Colon (tissue), 2 donors: Measurements from ENCODE around the gene GPALPP1.
A peak's percentile ranks its signal among the peaks of the same experiment; 100 is the strongest.
"Not testable (repeated sequence)": the region's sequence is repeated elsewhere in the genome, so short reads cannot be mapped to it uniquely, and the experiment has no call there.

ENCODE experiments used
- FAIRE-seq: peaks from 2 replicates; lab custom pipeline; 2012; peaks lifted over from hg19 to GRCh38; lab: Jason Lieb, UNC
- donor health status: control.
- donor health status: control.

Gene GPALPP1

DNA sequence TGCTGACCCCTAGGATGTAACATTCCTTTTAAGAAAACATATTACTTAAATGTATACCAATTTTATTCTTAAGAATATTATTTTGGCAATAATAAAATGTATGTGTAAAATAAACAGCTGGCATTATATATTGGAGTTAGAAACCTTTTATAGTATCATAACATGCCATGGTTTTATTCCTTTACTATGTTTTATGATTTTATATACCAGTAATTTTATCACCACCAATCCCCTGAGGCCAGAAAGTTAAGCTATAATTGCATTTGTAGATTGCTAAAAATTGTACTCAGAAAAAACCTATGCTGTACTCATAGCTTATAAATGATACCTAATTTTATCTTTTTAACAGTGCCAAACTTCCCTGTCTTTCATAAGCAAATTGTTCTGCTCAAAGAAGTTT, 17.9 kb downstream of the GPALPP1 start:
- FAIRE-seq: peak; percentile 61

DNA sequence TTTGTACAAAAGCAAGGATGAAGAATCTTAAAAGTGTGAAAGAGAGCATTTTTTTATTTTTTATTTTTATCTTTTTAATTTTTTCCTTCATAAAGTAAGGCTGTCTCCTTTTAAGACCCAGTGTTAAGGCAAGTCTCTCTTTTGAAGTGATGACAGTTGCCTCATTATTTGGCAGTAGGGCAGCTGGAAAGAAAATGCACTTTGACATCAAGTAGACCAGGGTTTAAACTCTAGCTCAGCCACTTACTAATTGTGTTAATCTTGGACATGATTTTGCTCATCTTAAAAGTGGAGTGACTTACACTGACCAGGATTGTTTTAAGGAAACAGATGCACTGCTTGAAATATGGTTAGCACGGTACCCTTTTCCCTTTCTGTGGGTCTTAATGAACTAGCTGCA, 18.5 kb downstream of the GPALPP1 start:
- FAIRE-seq: no peak

DNA sequence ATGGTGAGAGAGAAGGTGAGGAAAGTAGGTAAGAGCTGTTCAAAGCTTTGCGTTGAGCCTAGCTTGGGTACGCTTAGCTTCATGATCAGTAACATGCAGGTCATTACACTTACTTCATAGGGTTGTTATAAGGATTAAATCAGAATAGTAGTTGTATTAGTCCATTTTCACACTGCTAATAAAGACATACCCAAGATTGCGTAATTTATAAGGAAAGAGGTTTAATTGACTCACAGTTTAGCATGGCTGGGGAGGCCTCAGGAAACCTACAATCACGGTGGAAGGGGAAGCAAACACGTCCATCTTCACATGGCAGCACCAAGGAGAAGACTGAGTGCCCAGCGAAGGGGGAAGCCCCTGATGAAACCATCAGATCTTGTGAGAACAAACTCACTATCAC, 21.9 kb downstream of the GPALPP1 start:
- no peak for FAIRE-seq

DNA sequence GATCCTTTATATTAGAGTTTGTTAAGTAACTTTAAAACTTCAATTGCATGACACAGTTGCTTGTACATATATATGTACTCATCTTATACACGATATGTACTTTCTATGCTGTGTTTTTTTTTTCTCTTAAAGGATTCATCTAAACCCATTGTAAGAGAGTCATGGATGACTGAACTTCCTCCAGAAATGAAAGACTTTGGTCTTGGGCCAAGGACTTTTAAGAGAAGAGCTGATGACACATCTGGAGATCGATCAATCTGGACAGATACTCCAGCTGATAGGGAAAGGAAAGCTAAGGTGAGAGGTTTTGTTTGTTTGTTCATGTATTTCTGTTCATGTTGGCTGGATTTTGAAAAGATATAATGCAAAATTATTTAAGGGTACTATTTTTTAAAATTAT, 26.0 kb downstream of the GPALPP1 start:
- no peak for FAIRE-seq

DNA sequence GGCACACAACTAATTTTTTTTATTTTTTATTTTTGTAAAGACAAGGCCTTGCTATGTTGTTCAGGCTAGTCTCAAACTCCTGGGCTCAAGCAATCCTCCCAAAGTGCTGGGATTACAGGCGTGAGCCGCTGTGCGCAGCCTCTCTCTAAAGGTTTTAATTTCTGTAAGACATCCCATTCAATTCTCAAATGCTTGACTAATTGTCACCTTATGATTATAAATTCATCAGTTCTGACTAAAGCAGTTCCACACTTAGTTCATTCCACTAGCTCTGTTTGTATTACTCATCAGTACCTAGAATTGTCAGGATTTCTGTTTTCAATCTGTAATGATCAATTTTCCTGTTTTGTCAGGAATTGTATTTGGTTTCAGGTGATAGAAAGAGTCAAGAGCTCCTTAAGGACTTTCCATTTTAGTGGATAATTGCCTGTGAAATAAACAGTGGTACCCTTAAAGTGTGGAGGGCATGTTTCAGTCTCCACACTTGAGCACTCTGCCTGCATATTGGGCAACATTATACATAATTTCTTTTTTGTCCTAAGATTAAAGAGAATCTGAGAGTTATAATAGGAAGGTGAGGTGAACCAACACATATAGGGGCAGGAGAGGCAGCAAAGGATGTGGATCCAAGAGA, 27.6 kb downstream of the GPALPP1 start:
- FAIRE-seq: no peak

DNA sequence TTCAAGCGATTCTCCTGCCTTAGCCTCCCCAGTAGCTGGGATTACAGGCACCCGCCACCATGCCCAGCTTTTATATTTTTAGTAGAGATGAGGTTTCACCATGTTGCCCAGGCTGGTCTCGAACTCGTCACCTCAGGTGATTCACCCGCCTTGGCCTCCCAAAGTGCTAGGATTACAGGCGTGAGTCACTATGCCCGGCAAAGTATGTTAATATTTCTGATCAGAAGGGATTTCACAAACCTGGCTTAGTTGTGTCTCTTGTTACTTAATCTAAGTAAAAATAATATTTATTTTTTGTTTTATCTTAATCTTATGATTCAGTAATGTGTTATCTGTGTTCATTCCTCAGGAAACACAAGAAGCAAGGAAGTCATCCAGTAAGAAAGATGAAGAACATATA, 30.6 kb downstream of the GPALPP1 start:
- FAIRE-seq: not testable (repeated sequence)

DNA sequence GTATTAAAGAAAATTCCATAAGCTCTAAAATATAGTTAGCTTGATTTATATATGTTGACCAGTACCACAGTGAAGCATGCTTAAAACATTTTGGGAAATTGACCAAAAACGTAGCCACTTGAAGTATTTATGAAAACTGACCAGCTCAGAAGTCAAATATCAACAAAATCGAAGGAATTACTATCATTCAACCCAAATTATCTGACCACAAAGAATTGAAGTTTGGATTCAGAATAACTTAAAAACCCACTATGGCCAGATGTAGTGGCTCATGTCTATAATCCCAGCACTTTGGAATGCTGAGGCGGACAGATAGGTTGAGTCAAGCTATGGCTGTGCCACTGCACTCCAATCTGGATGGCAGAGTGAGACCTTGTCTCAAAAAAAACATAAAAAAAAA, 31.9 kb downstream of the GPALPP1 start:
- FAIRE-seq: no peak

DNA sequence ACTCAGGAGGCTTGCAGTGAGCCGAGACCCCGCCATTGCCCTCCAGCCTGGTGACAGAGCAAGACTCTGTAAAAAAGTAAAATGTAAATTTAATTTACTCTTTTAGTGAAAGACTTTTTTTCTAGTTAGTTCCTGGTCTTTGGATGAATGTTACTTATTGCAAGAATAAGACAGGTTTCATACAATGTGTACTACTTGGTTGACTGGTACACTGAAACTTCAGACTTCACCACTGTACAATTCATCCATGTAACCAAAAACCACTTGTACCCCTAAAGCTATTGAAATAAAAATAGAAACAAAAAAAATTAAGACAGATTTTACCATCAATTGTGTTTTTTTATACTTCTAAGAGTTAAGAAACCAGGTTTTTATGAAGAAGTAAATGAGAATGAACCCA, 35.5 kb downstream of the GPALPP1 start:
- FAIRE-seq: no peak

DNA sequence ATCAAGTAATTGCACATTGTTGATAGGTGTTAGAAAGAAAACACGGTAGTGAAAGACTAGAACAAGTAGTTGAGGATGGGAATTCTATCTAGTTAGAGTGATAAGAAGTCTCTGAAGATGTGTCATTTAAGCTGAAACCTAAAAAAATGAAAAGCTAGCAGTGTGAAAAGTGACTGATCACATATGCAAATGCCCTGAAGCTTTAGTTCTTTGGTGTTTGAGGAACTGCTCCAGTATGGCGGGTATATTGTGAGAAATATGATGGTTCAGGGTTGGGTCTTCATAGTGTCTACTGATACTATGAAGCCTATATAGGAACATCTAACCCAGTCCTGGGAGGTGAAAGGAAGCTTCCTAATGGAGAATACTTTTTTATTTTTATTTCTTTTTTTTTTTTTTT, 45.0 kb downstream of the GPALPP1 start:
- no peak for FAIRE-seq

DNA sequence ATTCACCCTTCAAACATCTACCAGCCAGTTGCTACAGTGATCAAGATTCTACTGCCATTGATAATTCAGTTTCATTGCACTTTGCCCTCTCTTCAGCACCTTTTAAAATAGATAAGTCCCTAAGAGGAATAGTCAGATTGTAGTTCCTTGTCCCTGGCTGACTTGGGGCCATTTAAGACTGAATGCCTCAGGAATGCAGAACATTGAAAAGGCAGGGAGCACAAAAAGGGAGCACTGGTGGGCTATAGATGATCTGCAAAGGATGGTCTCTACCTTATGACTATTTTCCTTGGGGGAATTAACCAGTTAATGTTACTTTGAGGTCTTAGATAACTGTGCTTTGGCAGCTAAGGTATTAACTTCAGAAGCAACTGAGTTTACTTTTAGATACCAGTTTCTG, 46.9 kb downstream of the GPALPP1 start:
- FAIRE-seq: no peak

DNA sequence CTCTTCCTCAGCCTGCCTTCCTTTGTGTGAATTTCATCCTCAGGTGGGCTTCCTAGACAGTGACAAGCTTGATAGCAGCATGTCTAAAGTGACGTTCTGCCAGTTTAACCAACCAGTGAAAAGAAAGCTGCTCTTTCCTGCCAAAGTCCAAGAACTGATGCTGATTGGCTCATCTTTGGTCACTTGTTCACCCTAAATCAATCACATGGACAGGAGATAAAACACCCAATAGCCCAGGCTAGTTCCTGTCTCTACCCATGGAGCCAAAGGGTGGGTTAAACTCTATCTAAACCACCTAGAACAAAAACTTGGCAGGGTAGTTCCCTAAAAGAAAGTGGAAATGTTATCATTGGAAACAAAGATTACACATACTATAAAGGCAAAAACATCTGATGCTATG, 50.8 kb downstream of the GPALPP1 start:
- FAIRE-seq: no peak

DNA sequence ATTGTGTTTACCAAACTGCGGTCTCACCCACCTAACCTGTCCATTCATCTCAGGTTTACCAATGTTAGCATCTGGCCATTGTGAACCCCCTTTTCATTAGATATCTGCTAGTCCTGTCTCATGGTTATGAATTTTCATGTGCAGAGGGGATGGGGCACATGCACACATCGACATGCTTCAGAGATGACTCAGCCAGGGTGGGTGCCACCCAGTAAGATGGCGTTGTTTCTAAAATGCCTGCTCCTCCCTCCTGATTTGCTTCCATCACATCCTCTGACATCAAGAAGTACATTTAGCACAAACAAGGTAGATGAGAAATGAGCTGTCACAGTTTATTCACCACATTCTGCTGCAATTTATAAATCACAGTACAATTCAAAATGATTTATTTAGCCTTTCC, 51.3 kb downstream of the GPALPP1 start:
- FAIRE-seq: no peak

DNA sequence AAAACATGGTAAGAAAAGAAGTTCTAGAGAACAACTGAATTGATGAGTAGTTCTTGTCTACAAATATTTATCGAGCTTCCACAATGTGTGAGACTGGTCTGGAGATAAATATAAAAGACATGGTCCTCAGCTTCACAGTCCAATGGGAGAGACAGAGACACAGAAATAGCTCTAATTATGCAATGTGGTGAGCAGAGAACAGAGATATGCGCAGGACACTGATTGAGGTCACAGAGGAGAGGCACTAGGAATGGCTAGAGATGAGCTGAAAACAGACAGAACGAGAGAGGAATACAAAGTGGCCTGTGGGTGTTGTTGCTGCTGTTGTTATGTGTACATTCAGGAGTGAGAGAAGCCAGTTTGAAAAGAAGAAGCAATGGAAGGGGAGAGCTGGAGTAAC, 53.2 kb downstream of the GPALPP1 start:
- no peak for FAIRE-seq

DNA sequence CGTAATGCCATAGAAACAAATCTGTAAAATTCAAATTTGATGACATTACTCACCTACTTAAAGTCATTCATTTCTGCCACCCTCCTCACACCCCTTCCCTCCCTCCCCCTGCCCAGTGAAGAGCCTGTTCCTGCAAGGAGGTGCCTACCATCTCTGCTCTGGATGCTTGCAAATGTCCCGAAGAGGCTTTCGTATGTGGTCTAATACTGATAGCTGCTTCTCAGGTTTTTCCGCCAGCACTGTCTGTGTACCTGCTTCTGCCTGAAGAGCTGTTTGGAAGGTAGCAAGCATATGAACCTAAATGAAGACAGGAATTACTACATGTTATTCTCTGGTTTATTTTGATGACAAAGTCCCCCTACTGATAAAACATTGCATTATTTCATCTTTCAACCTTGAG, 57.1 kb downstream of the GPALPP1 start:
- no peak for FAIRE-seq

DNA sequence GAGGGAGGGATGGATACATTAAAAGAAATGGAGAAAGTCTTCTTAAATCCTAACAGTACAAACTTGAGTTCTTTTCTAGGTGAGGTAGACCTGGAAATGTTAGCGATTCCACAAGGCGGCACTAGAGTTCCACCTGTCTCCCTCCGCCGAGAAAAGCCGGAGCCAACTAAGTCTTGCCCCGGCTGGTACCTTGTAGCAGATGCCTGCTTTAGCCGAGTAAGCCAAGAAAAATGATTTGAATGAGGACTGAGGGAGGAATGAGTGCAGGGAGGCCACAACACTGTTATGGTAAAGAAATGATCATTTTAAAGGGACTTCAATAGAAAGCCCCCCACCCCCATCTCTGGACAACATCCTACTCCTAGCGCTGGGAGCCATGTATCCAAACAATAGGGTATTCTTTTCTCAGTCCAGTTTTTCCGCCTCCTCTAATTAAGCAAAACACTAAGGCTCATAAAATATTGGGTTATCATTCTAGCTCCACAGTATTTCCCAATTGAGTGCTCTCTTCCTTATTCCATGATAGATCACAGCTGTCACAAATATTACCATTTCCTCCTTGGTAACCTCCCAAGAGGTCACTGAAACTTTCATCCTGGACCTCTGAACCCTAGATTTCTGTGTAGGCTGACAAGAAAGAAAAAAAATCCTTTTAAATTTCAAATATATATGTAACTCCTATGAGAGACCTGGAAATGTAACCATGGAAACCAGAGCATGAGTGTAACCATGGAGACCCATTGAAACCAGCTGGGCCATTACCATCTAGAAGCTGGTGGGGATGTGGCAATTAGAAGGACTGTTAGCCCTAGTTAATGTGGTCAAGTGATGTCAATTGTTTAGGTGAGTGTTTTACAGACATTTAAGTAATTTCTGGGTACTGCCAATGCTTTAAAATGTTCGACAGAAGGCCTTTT, 58.3 kb downstream of the GPALPP1 start:
- FAIRE-seq: no peak

DNA sequence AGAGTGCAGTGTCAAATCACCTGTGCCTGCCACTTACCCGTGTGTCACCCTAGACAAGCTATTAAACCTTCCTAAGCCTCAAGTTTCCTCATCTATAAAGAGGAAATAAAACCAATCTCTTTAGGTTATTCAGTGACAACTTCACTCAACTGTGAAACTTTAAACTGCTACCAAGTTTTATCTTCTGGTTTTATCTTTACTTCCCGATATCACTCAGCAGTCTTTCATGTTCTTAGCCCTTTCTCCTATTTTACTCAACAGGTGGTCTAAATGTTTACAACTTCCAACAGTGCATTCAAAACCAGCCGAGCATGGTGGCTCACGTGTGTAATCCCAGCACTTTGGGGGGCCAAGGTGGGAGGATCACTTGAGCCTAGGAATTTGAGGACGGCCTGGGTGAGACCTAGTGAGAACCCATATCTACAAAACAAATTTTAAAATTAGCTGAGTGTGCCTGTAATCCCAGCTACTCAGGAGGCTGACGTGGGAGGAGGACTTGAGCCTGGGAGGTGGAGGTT, 59.6 kb downstream of the GPALPP1 start:
- no peak for FAIRE-seq

DNA sequence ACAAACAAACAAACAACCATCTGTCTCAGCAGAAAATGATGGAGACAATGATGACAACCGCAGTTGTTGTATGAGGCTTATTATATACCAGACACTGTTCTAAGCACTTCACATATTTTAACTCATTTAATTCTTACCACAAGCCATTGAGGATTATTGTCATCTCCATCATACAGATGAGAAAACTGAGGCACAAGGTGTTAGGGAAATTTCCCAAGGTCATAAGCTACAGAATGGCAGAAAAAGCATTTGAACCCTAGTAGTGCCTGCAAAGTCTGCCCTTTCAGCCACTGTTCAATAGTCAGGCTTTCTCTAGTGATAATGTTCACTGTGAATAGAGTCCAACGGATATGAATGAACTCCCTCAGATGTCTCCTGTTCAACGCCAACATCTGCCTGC, 60.1 kb downstream of the GPALPP1 start:
- no peak for FAIRE-seq

DNA sequence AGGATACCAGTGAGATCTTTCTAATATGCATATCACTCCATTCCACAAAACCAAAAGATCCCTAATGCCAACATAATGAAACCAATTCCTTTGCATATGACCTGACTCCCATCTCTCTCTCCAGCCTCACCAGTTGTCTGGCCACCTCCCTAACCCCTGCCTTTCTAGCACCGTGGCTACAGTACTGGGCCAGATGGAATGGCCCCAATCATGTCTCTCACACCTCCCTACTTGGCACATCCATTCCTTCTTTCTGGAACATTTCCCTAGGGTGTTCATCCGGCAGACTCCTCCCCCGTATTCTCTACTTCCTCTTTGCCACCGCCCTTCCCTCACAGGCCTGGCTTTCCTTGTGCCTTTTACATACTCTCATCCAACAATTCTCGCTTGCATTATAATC, 62.0 kb downstream of the GPALPP1 start:
- FAIRE-seq: no peak

DNA sequence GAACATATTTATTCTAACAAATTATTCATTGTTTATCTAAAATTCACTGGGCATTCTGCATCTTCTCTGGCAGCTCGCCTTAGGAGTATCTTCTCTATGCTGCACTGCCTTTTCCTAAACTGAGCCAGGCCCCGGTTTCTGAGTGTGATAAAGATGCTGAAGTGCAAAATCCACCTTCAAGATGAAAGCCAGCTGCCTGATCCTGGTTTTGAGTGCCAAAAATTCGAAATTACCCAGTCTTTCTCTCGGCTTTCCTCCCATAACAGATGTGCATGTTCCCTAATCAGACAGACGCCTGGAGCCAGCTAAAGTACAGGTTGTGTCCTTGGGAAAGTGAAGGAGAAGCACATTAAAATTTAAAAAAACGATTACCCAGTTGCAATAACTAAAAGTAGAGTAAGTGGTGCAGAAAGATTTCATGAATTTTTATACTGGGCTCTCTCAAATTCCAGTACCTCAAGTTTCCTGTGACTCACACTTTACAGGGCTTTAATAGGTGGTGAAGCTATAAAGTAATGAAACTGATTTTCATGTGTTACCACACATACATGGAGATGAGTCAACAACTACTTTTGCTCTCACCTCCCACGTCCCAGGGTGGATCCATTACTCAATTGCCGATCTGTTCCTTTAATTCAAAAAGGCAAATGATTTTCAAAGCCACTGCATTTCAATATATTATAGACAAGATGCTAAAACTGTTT, 66.0 kb downstream of the GPALPP1 start:
- no peak for FAIRE-seq

DNA sequence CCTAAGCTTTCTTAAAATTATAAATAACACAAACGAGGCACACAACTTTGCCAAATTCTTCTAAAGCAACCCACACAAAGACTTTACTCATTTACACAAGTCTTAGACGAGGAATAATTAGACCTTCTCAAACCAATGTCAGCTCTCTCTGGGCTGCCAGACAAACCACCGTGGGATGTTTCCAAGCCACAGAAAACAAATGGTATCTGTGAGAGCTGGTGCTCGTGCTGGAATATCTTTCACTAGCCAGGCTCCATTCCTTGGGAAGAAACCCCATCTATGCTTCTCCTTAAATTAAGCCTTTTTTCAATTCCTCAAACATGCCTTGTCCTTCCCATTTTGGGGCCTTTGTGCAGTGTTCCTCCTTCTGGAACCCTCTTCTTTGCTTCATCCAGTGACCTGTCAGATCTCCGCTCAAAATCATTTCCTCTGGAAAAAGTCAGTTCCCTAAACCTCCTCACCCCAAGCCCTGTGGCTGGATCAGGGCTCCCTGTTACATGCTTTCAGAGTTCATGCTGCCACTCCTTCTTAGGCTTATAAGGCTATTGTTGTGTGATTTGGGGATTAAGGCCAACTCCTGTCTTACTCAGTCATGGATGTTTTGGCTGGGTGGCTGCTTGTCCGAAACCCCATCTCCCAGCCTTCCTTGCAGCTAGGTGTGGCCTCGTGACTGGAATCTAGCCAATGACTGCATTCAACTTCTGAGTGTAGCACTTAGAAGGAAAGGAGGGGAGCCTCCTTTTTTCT, 66.7 kb downstream of the GPALPP1 start:
- no peak for FAIRE-seq

DNA sequence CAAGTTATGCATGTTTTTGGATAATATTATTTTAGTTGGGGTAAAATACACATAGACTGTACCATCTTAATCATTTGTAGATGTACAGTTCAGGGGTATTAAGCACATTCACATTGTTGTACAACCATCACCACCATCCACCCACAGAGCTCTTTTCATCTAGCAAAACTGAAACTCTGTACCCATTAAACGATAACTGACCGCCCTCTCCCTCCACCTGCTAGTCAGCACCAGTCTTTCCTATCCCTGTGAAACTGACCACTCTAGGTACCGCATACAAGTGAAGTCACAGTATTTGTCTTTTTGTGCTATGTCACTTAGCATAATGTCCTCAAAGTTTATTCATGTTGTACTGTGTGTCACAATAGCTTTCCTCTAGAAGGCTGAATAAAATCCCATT, 70.7 kb downstream of the GPALPP1 start:
- no peak for FAIRE-seq

DNA sequence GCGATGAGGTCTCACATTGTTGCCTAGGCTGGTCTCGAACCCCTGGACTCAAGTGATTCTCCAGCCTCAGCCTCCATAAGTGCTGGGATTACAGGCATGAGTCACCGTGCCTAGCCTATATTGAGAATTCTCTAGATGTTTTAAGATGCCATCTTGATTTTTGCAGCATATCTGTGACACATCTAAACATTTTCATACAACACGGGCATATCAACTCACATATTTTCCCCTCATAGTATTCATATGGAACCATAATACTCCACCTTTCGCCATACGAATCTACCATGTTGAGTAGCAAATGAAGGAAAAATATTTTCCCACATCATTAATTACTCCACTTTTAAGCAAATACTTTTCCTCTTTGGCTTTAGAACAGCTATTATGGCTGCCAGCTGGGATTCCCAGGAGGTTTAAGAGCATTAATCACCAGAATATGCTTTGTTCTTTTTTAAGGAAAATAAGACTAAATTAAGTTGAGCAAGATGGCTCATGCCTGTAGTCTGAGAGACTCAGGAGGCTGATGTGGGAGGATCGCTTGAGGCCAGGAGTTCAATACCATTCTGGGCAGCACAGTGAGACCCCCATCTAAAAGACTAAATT, 74.0 kb downstream of the GPALPP1 start:
- no peak for FAIRE-seq
